ENCODE data around the gene ADCY9.

Gene ADCY9

GRCh38 chr16:4053301-4053845, 62.9 kb downstream of the ADCY9 start:
- no peaks in the 10 kb centered on the region for H3K4me1 ChIP-seq (ENCODE audit: control insufficient read depth, low read length)
- no peak overlapping the region for H3K27ac ChIP-seq (ENCODE audit: low read depth, low read length)
- H3K79me2 ChIP-seq (ENCODE audit: control insufficient read depth, low read length) = no peaks in the 10 kb centered on the region
- H3K36me3 ChIP-seq (ENCODE audit: control insufficient read depth, low read length) = no peaks in the 10 kb centered on the region
- no peaks in the 10 kb centered on the region for H4K20me1 ChIP-seq (ENCODE audit: control insufficient read depth, insufficient read depth, low read depth, low read length)
- TF ChIP-seq CTCF (IDR thresholded peaks at IDR 0.05; ENCODE audit: low read depth, low read length, poor library complexity, severe bottlenecking) (no peak), EZH2phosphoT487 (IDR thresholded peaks at IDR 0.05; ENCODE audit: borderline replicate concordance, low read length) (no peak)
- no peaks in the 10 kb centered on the region for H3K27me3 ChIP-seq (ENCODE audit: control insufficient read depth, low read length)
- H3K4me2 ChIP-seq (ENCODE audit: low read length) = no peak overlapping the region
- H3F3A ChIP-seq (ENCODE audit: control insufficient read depth, insufficient read depth) = no peaks in the 10 kb centered on the region
- no peaks in the 10 kb centered on the region for H3K9me3 ChIP-seq (ENCODE audit: control insufficient read depth, insufficient read depth, low read length)
- no peak overlapping the region for H3K4me3 ChIP-seq (ENCODE audit: low read length)
- H3K9me2 ChIP-seq (replicated peaks; ENCODE audit: control insufficient read depth, low read length) = no peaks in the 10 kb centered on the region

- H3K27ac ChIP-seq (ENCODE audit: low read depth, low read length) = no peak overlapping the region
Measured at GRCh38 chr16:4052801-4053293, 63.4 kb downstream of the ADCY9 start.

GRCh38 chr16:4052096-4052495, 64.1 kb downstream of the ADCY9 start:
- no peak overlapping the region for H3K4me2 ChIP-seq (ENCODE audit: low read length)
- no peaks in the 10 kb centered on the region for H3K4me1 ChIP-seq (ENCODE audit: control insufficient read depth, low read length)
- no peaks in the 10 kb centered on the region for H4K20me1 ChIP-seq (ENCODE audit: control insufficient read depth, insufficient read depth, low read depth, low read length)
- no peak overlapping the region for H3K4me3 ChIP-seq (ENCODE audit: low read length)
- no peaks in the 10 kb centered on the region for H3K27me3 ChIP-seq (ENCODE audit: control insufficient read depth, low read length)
- no peaks in the 10 kb centered on the region for H3K9me2 ChIP-seq (replicated peaks; ENCODE audit: control insufficient read depth, low read length)
- H3F3A ChIP-seq (ENCODE audit: control insufficient read depth, insufficient read depth) = no peaks in the 10 kb centered on the region
- H3K79me2 ChIP-seq (ENCODE audit: control insufficient read depth, low read length) = no peaks in the 10 kb centered on the region
- H3K36me3 ChIP-seq (ENCODE audit: control insufficient read depth, low read length) = no peaks in the 10 kb centered on the region
- no peak overlapping the region for H3K27ac ChIP-seq (ENCODE audit: low read depth, low read length)
- TF ChIP-seq EZH2phosphoT487 (IDR thresholded peaks at IDR 0.05; ENCODE audit: borderline replicate concordance, low read length) (no peak), CTCF (IDR thresholded peaks at IDR 0.05; ENCODE audit: low read depth, low read length, poor library complexity, severe bottlenecking) (no peak)
- H3K9me3 ChIP-seq (ENCODE audit: control insufficient read depth, insufficient read depth, low read length) = no peaks in the 10 kb centered on the region

More at GRCh38 chr16:4052801-4053293, 63.4 kb downstream of the ADCY9 start:
- no peaks in the 10 kb centered on the region for H3K4me1 ChIP-seq (ENCODE audit: control insufficient read depth, low read length)
- no peak overlapping the region for H3K4me3 ChIP-seq (ENCODE audit: low read length)
- H4K20me1 ChIP-seq (ENCODE audit: control insufficient read depth, insufficient read depth, low read depth, low read length) = no peaks in the 10 kb centered on the region
- H3K27me3 ChIP-seq (ENCODE audit: control insufficient read depth, low read length) = no peaks in the 10 kb centered on the region
- no peaks in the 10 kb centered on the region for H3K9me3 ChIP-seq (ENCODE audit: control insufficient read depth, insufficient read depth, low read length)
- TF ChIP-seq EZH2phosphoT487 (IDR thresholded peaks at IDR 0.05; ENCODE audit: borderline replicate concordance, low read length) = no peak
- TF ChIP-seq CTCF (IDR thresholded peaks at IDR 0.05; ENCODE audit: low read depth, low read length, poor library complexity, severe bottlenecking) = no peak
- no peaks in the 10 kb centered on the region for H3K36me3 ChIP-seq (ENCODE audit: control insufficient read depth, low read length)
- no peak overlapping the region for H3K4me2 ChIP-seq (ENCODE audit: low read length)
- no peaks in the 10 kb centered on the region for H3F3A ChIP-seq (ENCODE audit: control insufficient read depth, insufficient read depth)
- no peaks in the 10 kb centered on the region for H3K9me2 ChIP-seq (replicated peaks; ENCODE audit: control insufficient read depth, low read length)
- no peaks in the 10 kb centered on the region for H3K79me2 ChIP-seq (ENCODE audit: control insufficient read depth, low read length)

All from DOHH2 (cell line).